Large intestine (tissue), 3 donors: Measurements from ENCODE around the gene PPFIA3. TPM values are rescaled to one million over a fixed set of nuclear protein-coding genes. Genes with fewer than 3 reads are reported as not detected.

Experiments
- DNase-seq, 2 donors: peaks; one replicate each; pipeline versions ENCODE4 v3.0.0 to v3.0.0-alpha.2; 2013
- H3K27ac ChIP-seq: one replicate; pipeline ENCODE4 v1.5.1; 2013; ENCODE audit warnings: low read length
- H3K27me3 ChIP-seq: 2 replicates; pipeline ENCODE4 v1.6.1; 2013; ENCODE audit warnings: low read length; ENCODE audit not compliant: control insufficient read depth, insufficient read depth
- H3K36me3 ChIP-seq: 2 replicates; pipeline ENCODE4 v1.6.1; 2013; ENCODE audit warnings: low read length; ENCODE audit not compliant: control insufficient read depth, insufficient read depth
- H3K4me1 ChIP-seq: one replicate; pipeline ENCODE4 v1.6.1; 2013; ENCODE audit warnings: low read length; ENCODE audit not compliant: control insufficient read depth, insufficient read depth
- H3K4me3 ChIP-seq: one replicate; pipeline ENCODE4 v1.5.1; 2013; ENCODE audit warnings: low read length
- H3K9me3 ChIP-seq: one replicate; pipeline ENCODE4 v1.6.1; 2013; ENCODE audit warnings: mild to moderate bottlenecking, low read depth, low read length, moderate library complexity; ENCODE audit not compliant: control insufficient read depth
- WGBS: methylation state at CpG from one replicate; pipeline ENCODE4 v1.1.5; 2013; ENCODE audit warnings: low lambda C conversion rate; ENCODE audit not compliant: insufficient coverage; 5-methylcytosine and 5-hydroxymethylcytosine counted together
- polyA plus RNA-seq: library from polyadenylated mRNA; unstranded; fragments of 120-200 nt; gene quantifications from one replicate; pipeline ENCODE4 v1.2.1, GENCODE V29; 2013

PPFIA3 gene
- polyA plus RNA-seq, 1 donor, result 5.9 TPM

GRCh38 chr19:49150106-49150943 lies 31.0 kb downstream of the PPFIA3 start:
- peak; percentile 78 to 91 for DNase-seq
- no CpG with 5 or more reads among the region's 75 CpGs for WGBS
- Histone ChIP-seq H3K4me1 (peaks cover 20% of the 10 kb centered on the region), H3K27ac (peak overlapping the region; percentile 66), H3K9me3 (peaks cover 13% of the 10 kb centered on the region), H3K4me3 (peak overlapping the region; percentile 63), H3K36me3 (no peaks in the 10 kb centered on the region), H3K27me3 (peaks cover 75% of the 10 kb centered on the region)

- H3K27me3 ChIP-seq, result peaks cover 81% of the 10 kb centered on the region
- peak overlapping the region; percentile 32 for H3K27ac ChIP-seq
- peaks cover 22% of the 10 kb centered on the region for H3K4me1 ChIP-seq
- no CpG with 5 or more reads among the region's 16 CpGs for WGBS
- H3K36me3 ChIP-seq, result no peaks in the 10 kb centered on the region
- peak overlapping the region; percentile 63 for H3K4me3 ChIP-seq
- DNase-seq, result no peak
- H3K9me3 ChIP-seq, result peaks cover 13% of the 10 kb centered on the region
Measured at GRCh38 chr19:49150944-49151243, 31.6 kb downstream of the PPFIA3 start.

- peak in 1 of 2 donors; percentile 71 for DNase-seq
- H3K27ac ChIP-seq, result no peak overlapping the region
- peaks cover 13% of the 10 kb centered on the region for H3K9me3 ChIP-seq
- peaks cover 18% of the 10 kb centered on the region for H3K4me1 ChIP-seq
- WGBS, result 60% methylated on average over 1 of the region's 45 CpGs
- H3K27me3 ChIP-seq, result peaks cover 80% of the 10 kb centered on the region
- H3K36me3 ChIP-seq, result no peaks in the 10 kb centered on the region
- H3K4me3 ChIP-seq, result no peak overlapping the region
Measured at GRCh38 chr19:49151267-49152118, 32.1 kb downstream of the PPFIA3 start.

GRCh38 chr19:49152119-49152550 lies 32.8 kb downstream of the PPFIA3 start:
- H3K9me3 ChIP-seq, result peaks cover 13% of the 10 kb centered on the region
- no peak overlapping the region for H3K27ac ChIP-seq
- no CpG with 5 or more reads among the region's 10 CpGs for WGBS
- H3K27me3 ChIP-seq, result peaks cover 75% of the 10 kb centered on the region
- no peak for DNase-seq
- peaks cover 18% of the 10 kb centered on the region for H3K4me1 ChIP-seq
- H3K36me3 ChIP-seq, result no peaks in the 10 kb centered on the region
- no peak overlapping the region for H3K4me3 ChIP-seq

- Histone ChIP-seq H3K9me3 (peaks cover 13% of the 10 kb centered on the region), H3K4me1 (peaks cover 27% of the 10 kb centered on the region), H3K27me3 (peaks cover 70% of the 10 kb centered on the region), H3K4me3 (no peak overlapping the region), H3K27ac (no peak overlapping the region), H3K36me3 (no peaks in the 10 kb centered on the region)
- no peak for DNase-seq
- 100% methylated on average over 2 of the region's 10 CpGs for WGBS
Measured at GRCh38 chr19:49153167-49153809, 33.9 kb downstream of the PPFIA3 start.

- no CpG with 5 or more reads among the region's 6 CpGs for WGBS
- Histone ChIP-seq H3K4me3 (no peak overlapping the region), H3K27me3 (peaks cover 69% of the 10 kb centered on the region), H3K27ac (no peak overlapping the region), H3K9me3 (peaks cover 10% of the 10 kb centered on the region), H3K36me3 (no peaks in the 10 kb centered on the region), H3K4me1 (peaks cover 24% of the 10 kb centered on the region)
- DNase-seq, result no peak
Measured at GRCh38 chr19:49154279-49154678, 34.9 kb downstream of the PPFIA3 start.

GRCh38 chr19:49155005-49155819 lies 35.9 kb downstream of the PPFIA3 start, which contains the start of gene HRC:
HRC (minus strand) TSS chr19:49155396; CDS start chr19:49155237, 159 bp downstream.
- H3K27me3 ChIP-seq, result peaks cover 61% of the 10 kb centered on the region
- H3K27ac ChIP-seq, result no peak within 1 kb of the TSS

GRCh38 chr19:49155820-49156346 lies 36.5 kb downstream of the PPFIA3 start:
- no CpG with 5 or more reads among the region's 4 CpGs for WGBS
- H3K27me3 ChIP-seq, result peaks cover 54% of the 10 kb centered on the region
- no peak overlapping the region for H3K27ac ChIP-seq
- peaks cover 10% of the 10 kb centered on the region for H3K9me3 ChIP-seq
- peak in 1 of 2 donors; percentile 26 for DNase-seq
- H3K4me1 ChIP-seq, result peaks cover 25% of the 10 kb centered on the region
- no peaks in the 10 kb centered on the region for H3K36me3 ChIP-seq
- no peak overlapping the region for H3K4me3 ChIP-seq

More at GRCh38 chr19:49155005-49155819, 35.9 kb downstream of the PPFIA3 start, which contains the start of gene HRC:
- Histone ChIP-seq H3K4me3 (no peak within 1 kb of the TSS), H3K9me3 (peaks cover 10% of the 10 kb centered on the region), H3K4me1 (peaks cover 19% of the 10 kb centered on the region), H3K36me3 (no peaks in the 10 kb centered on the region)
- no CpG with 5 or more reads among the region's 19 CpGs for WGBS
- DNase-seq, result peak in 1 of 2 donors; percentile 11

- no CpG with 5 or more reads among the region's 41 CpGs for whole genome bisulfite sequencing
- H3K27ac ChIP-seq, result no peak within 1 kb of the TSS
- DNase-seq, result peak; percentile 80 to 90
- H3K36me3 ChIP-seq, result no peaks in the 10 kb centered on the region
- peak within 1 kb of the TSS; percentile 60 for H3K4me3 ChIP-seq
- H3K4me1 ChIP-seq, result peaks cover 25% of the 10 kb centered on the region
- peaks cover 4% of the 10 kb centered on the region for H3K9me3 ChIP-seq
- peaks cover 47% of the 10 kb centered on the region for H3K27me3 ChIP-seq
Measured at GRCh38 chr19:49157445-49158224, 38.3 kb downstream of the PPFIA3 start, which contains the start of gene TRPM4. TRPM4 (plus strand) TSS chr19:49157792; CDS start chr19:49157867, 75 bp downstream.
